ENCODE measurements around the gene ANKFY1.

ANKFY1 gene

DNA sequence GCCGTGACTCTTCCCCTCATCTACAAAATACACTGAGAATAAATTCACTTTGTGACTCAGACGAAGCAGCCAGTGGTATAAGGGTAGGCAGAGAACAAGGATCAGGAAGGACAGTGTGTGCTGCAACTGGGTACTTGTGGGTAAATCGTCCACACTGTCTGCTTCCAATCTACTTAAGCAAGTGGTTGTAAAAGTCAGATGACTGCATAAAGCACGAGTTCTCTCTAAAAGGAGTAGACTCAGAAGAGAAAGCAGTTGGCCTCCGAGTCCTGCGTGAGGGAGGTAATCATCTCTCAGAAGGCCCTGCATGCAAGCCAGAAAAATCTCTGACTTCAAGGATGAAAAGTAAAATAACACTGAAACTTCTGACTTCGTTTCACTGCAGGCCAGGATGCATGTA lies 43.1 kb downstream of the ANKFY1 start:
- peak overlapping the region in 1 of 3 experiments; percentile 37 for H3K4me3 Mint-ChIP-seq
- peaks cover 14% of the 10 kb centered on the region for H3K4me1 Mint-ChIP-seq
- H3K36me3 Mint-ChIP-seq (ENCODE audit: low read depth): peaks cover 28% of the 10 kb centered on the region
- peak overlapping the region; percentile 87 to 94 (median 89) for H3K27ac Mint-ChIP-seq
- no peak for TF ChIP-seq CTCF (IDR thresholded peaks at IDR 0.05; ENCODE audit: unreplicated experiment in 3 of 3)
- no peaks in the 10 kb centered on the region for H3K9me3 Mint-ChIP-seq
- H3K27me3 Mint-ChIP-seq (ENCODE audit: low read depth): no peaks in the 10 kb centered on the region

- H3K9me3 Mint-ChIP-seq: no peaks in the 10 kb centered on the region
- TF ChIP-seq CTCF (IDR thresholded peaks at IDR 0.05; ENCODE audit: unreplicated experiment in 3 of 3): no peak
- peaks cover 20% of the 10 kb centered on the region for H3K4me1 Mint-ChIP-seq
- peaks cover 28% of the 10 kb centered on the region for H3K36me3 Mint-ChIP-seq (ENCODE audit: low read depth)
- no peak overlapping the region for H3K4me3 Mint-ChIP-seq
- H3K27me3 Mint-ChIP-seq (ENCODE audit: low read depth): no peaks in the 10 kb centered on the region
- no peak overlapping the region for H3K27ac Mint-ChIP-seq
Observed at GRCh38 chr17:4219241-4219640, 44.5 kb downstream of the ANKFY1 start.

DNA sequence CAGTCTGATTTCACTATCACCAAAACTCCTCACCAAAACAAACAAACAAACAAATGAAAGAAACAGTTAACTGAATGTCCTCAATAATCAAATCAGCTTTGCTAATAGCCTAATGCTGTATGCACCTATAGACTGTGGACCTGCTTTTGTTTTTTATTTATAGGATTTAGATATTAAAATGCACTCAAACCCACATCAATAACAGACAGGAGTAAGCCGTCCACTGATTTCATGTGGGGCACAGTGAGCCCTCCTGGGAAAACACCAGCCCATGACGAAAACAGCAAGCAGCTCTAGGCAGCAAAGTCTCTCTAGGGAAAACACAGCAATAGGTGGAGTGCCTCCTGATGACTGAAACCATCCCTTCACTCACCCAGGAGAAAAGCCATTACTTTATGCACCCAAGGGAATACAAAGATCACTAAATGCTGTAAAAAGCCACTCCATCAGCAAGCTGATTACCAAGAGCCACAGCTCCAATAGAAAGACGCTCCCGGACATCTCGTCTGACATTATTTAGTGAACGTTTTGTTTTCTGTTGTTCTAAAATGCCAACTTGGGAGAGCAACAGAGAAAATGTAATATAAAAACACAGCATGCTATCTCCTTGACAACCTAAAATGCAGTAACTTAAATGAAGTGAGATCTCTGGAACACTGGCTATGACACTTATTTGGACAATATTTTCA lies 47.8 kb downstream of the ANKFY1 start:
- Mint-ChIP-seq H3K4me3 (no peak overlapping the region), H3K9me3 (no peaks in the 10 kb centered on the region), H3K36me3 (ENCODE audit: low read depth) (peaks cover 27% of the 10 kb centered on the region), H3K4me1 (peaks cover 25% of the 10 kb centered on the region), H3K27ac (peak overlapping the region in 1 of 3 experiments; percentile 25), H3K27me3 (ENCODE audit: low read depth) (no peaks in the 10 kb centered on the region)
- no peak for TF ChIP-seq CTCF (IDR thresholded peaks at IDR 0.05; ENCODE audit: unreplicated experiment in 3 of 3)

DNA sequence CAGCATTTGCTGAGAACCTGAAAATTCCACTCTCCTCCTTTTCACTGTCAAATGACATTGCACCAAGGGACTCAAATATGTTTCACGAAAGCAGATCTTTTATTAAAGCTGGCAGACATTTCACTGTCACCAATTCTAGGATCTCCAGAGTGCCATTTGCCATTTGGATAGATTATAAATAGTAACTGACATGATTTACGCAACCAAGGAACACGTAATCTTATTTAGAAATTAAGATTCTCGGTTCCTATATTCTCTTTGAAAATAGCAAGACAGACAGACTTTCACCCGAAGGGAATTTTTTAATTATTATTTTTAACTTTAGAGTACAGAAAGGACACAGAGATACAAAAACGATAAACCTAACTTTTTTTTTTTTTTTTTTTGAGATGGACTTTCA lies 49.6 kb downstream of the ANKFY1 start:
- Mint-ChIP-seq H3K27ac (peak overlapping the region in 1 of 3 experiments; percentile 12), H3K4me1 (peaks cover 15% of the 10 kb centered on the region), H3K4me3 (no peak overlapping the region), H3K27me3 (ENCODE audit: low read depth) (no peaks in the 10 kb centered on the region), H3K36me3 (ENCODE audit: low read depth) (peaks cover 30% of the 10 kb centered on the region), H3K9me3 (no peaks in the 10 kb centered on the region)
- TF ChIP-seq CTCF (IDR thresholded peaks at IDR 0.05; ENCODE audit: unreplicated experiment in 3 of 3): no peak

GRCh38 chr17:4209611-4210010 lies 54.2 kb downstream of the ANKFY1 start:
- no peak for TF ChIP-seq CTCF (IDR thresholded peaks at IDR 0.05; ENCODE audit: unreplicated experiment in 3 of 3)
- H3K27me3 Mint-ChIP-seq (ENCODE audit: low read depth): no peaks in the 10 kb centered on the region

GRCh38 chr17:4208238-4208637 lies 55.5 kb downstream of the ANKFY1 start:
- no peak for TF ChIP-seq CTCF (IDR thresholded peaks at IDR 0.05; ENCODE audit: unreplicated experiment in 3 of 3)
- Mint-ChIP-seq H3K36me3 (ENCODE audit: low read depth) (peaks cover 61% of the 10 kb centered on the region), H3K9me3 (no peaks in the 10 kb centered on the region), H3K27me3 (ENCODE audit: low read depth) (no peaks in the 10 kb centered on the region), H3K4me3 (no peak overlapping the region), H3K4me1 (peaks cover 12% of the 10 kb centered on the region), H3K27ac (no peak overlapping the region)

More at GRCh38 chr17:4209611-4210010, 54.2 kb downstream of the ANKFY1 start:
- Mint-ChIP-seq H3K4me3 (no peak overlapping the region), H3K36me3 (ENCODE audit: low read depth) (peaks cover 59% of the 10 kb centered on the region), H3K9me3 (no peaks in the 10 kb centered on the region), H3K27ac (no peak overlapping the region), H3K4me1 (peaks cover 9% of the 10 kb centered on the region)

Data from nephron (organoid).